MCF 10A (cell line): Measurements from ENCODE around the gene ZNF688. TPM values are rescaled to one million over a fixed set of nuclear protein-coding genes. Genes with fewer than 3 reads are reported as not detected.
A peak's percentile ranks its signal among the peaks of the same experiment; 100 is the strongest.

Experiments
- BruUV-seq: library from RNA; stranded (reverse); fragments of 400-500 nt; replicated peaks from 2 replicates; lab custom pipeline; 2021; lab: Mats Ljungman, UMichigan
- CTCF ChIA-PET: fragments of 300-600 bp; sonication (Branson Sonifier 250); formaldehyde crosslinking; extraction: SDS; loops from one replicate; lab custom pipeline; 2021; ENCODE audit warnings: antibody characterized with exemption, inconsistent platforms; lab: Yijun Ruan, JAX
- POLR2A ChIA-PET: fragments of 300-600, 350-650 bp; sonication (Branson Sonifier 250); formaldehyde crosslinking; extraction: SDS; loops from one replicate; lab custom pipeline; 2020; ENCODE audit warnings: antibody characterized with exemption, inconsistent platforms; lab: Yijun Ruan, JAX
- DNase-seq: peaks from one replicate; pipeline ENCODE4 v3.0.0-alpha.2; 2018; ENCODE audit not compliant: unreplicated experiment
- H3K27ac Mint-ChIP-seq: one replicate; pipeline ENCODE4 v1.8.0; 2022; ENCODE audit warnings: mild to moderate bottlenecking, low read depth, mixed read lengths; ENCODE audit not compliant: unreplicated experiment
- H3K27me3 Mint-ChIP-seq: one replicate; pipeline ENCODE4 v1.8.0; 2022; ENCODE audit warnings: mixed read lengths; ENCODE audit not compliant: insufficient read depth, unreplicated experiment
- H3K36me3 Mint-ChIP-seq: one replicate; pipeline ENCODE4 v1.8.0; 2022; ENCODE audit warnings: mild to moderate bottlenecking, moderate library complexity, mixed read lengths; ENCODE audit not compliant: insufficient read depth, unreplicated experiment
- H3K4me1 Mint-ChIP-seq: one replicate; pipeline ENCODE4 v1.8.0; 2022; ENCODE audit warnings: mixed read lengths; ENCODE audit not compliant: insufficient read depth, unreplicated experiment
- H3K4me3 Mint-ChIP-seq: one replicate; pipeline ENCODE4 v1.8.0; 2022; ENCODE audit warnings: mild to moderate bottlenecking, moderate library complexity, mixed read lengths; ENCODE audit not compliant: unreplicated experiment
- H3K9me3 Mint-ChIP-seq: one replicate; pipeline ENCODE4 v1.8.0; 2022; ENCODE audit warnings: mixed read lengths; ENCODE audit not compliant: unreplicated experiment
- CTCF ChIP-seq: fragments of 200-600 bp; IDR thresholded peaks from one replicate; pipeline ENCODE4 v1.8.0; 2022; ENCODE audit warnings: antibody characterized with exemption, mild to moderate bottlenecking; ENCODE audit not compliant: unreplicated experiment
- intact Hi-C: fragments of 100-400 bp; cut with micrococcal nuclease; formaldehyde crosslinking; loops from 2 replicates; pipeline ENCODE4 v1.14.1; 2022
- total RNA-seq: library from RNA; stranded (reverse); gene quantifications from 2 replicates; pipeline ENCODE4 v1.2.3, GENCODE V29; 2022

The ZNF688 gene
- total RNA-seq, 1 experiment from 2014 or later: 9.0 TPM

- CTCF ChIA-PET: interaction anchor here (0.6 to 1.9 kb wide), 3 partner anchors 8 to 77 kb away, joined by 3 to 9 read pairs (median 3); no protein-coding TSS in a partner anchor
- peaks cover 60% of the 10 kb centered on the region for H3K36me3 Mint-ChIP-seq
- no peak overlapping the region for H3K4me3 Mint-ChIP-seq
- no peak for DNase-seq
- POLR2A ChIA-PET: interaction anchor here (0.8 to 0.9 kb wide), 2 partner anchors 46 to 69 kb away, joined by 3 read pairs; partner anchors contain the start of genes PRR14 and ZNF747
- H3K9me3 Mint-ChIP-seq: no peaks in the 10 kb centered on the region
- no peaks in the 10 kb centered on the region for H3K4me1 Mint-ChIP-seq
- intact Hi-C loops: no loop called here
- no peaks in the 10 kb centered on the region for H3K27me3 Mint-ChIP-seq
- TF ChIP-seq CTCF: no peak
- no TSS peak for BruUV-seq
- H3K27ac Mint-ChIP-seq: no peak overlapping the region
Observed at GRCh38 chr16:30603945-30604315, 32.4 kb upstream of the ZNF688 start.

- Mint-ChIP-seq H3K4me1 (no peaks in the 10 kb centered on the region), H3K27ac (no peak overlapping the region), H3K4me3 (no peak overlapping the region), H3K36me3 (peaks cover 53% of the 10 kb centered on the region), H3K27me3 (no peaks in the 10 kb centered on the region), H3K9me3 (no peaks in the 10 kb centered on the region)
- TF ChIP-seq CTCF: no peak
- DNase-seq: no peak
- intact Hi-C loops: no loop called here
- ChIA-PET CTCF (interaction anchor here (0.6 to 1.9 kb wide), 4 partner anchors 26 to 193 kb away, joined by 3 to 9 read pairs (median 4); no protein-coding TSS in a partner anchor), POLR2A (interaction anchor here (0.7 to 2.5 kb wide), 4 partner anchors 8 to 48 kb away, joined by 3 to 9 read pairs (median 4); partner anchors contain the start of genes PRR14, ZNF688 and ZNF689)
- BruUV-seq: no TSS peak
Observed at GRCh38 chr16:30602616-30603277, 31.2 kb upstream of the ZNF688 start.

GRCh38 chr16:30601966-30602365 is 30.5 kb upstream of the ZNF688 start:
- DNase-seq: no peak
- no peak for TF ChIP-seq CTCF
- BruUV-seq: no TSS peak
- Mint-ChIP-seq H3K9me3 (no peaks in the 10 kb centered on the region), H3K27me3 (no peaks in the 10 kb centered on the region), H3K4me1 (no peaks in the 10 kb centered on the region), H3K4me3 (no peak overlapping the region), H3K36me3 (peaks cover 45% of the 10 kb centered on the region), H3K27ac (peak overlapping the region; percentile 23)
- intact Hi-C loops: no loop called here
- ChIA-PET POLR2A (interaction anchor here (0.7 to 2.5 kb wide), 3 partner anchors 9 to 45 kb away, joined by 3 to 9 read pairs (median 5); partner anchors contain the start of genes ZNF688 and ZNF689), CTCF (interaction anchor here (0.6 to 1.6 kb wide), 3 partner anchors 122 to 192 kb away, joined by 3 to 5 read pairs (median 4); no protein-coding TSS in a partner anchor)

GRCh38 chr16:30600929-30601328 is 29.4 kb upstream of the ZNF688 start:
- intact Hi-C loops: no loop called here
- no peaks in the 10 kb centered on the region for H3K4me1 Mint-ChIP-seq

More at GRCh38 chr16:30600929-30601328, 29.4 kb upstream of the ZNF688 start:
- Mint-ChIP-seq H3K36me3 (peaks cover 36% of the 10 kb centered on the region), H3K27me3 (no peaks in the 10 kb centered on the region), H3K27ac (no peak overlapping the region), H3K4me3 (no peak overlapping the region), H3K9me3 (no peaks in the 10 kb centered on the region)
- DNase-seq: no peak
- no peak for TF ChIP-seq CTCF
- CTCF ChIA-PET: interaction anchor here (0.7 to 3.1 kb wide), 6 partner anchors 14 to 299 kb away, joined by 3 to 20 read pairs (median 4); partner anchors contain the start of gene DCTPP1
- POLR2A ChIA-PET: interaction anchor here (1.2 to 2.5 kb wide), 3 partner anchors 10 to 66 kb away, joined by 3 to 9 read pairs (median 3); partner anchors contain the start of genes ZNF689, ZNF747 and ZNF785
- no TSS peak for BruUV-seq
